Measurements from ENCODE around the gene LGR4. TPM values are rescaled to one million over a fixed set of nuclear protein-coding genes. Genes with fewer than 3 reads are reported as not detected.

LGR4 gene
- total and polyA plus RNA-seq, 2 donors (not counting 1 experiment from before 2014, with no cell fraction given) = 0.92 to 3.3 TPM

DNA sequence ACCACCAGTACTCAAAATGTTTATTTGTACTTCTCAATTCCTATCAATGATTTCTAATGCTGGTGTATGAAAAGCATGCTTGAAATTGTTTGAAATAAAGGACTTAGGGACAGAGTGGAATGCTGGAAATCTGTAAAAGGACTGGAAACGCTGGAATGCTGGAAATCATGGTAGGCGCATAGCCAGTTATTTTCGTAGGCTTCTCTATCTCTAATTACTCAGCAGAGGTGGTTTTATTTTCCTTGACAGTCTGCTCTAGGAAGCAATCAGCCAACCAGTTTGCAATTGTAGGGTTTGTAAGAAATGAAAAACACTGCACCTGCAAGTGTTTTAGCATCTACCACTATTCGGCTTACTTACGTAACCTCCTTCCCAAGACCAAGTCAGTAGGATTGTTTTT lies 33.2 kb upstream of the LGR4 start:
- POLR2A ChIA-PET = no interaction called here
- H3K79me2 ChIP-seq (ENCODE audit: control insufficient read depth, insufficient read depth, low read length) = peaks cover 55% of the 10 kb centered on the region

DNA sequence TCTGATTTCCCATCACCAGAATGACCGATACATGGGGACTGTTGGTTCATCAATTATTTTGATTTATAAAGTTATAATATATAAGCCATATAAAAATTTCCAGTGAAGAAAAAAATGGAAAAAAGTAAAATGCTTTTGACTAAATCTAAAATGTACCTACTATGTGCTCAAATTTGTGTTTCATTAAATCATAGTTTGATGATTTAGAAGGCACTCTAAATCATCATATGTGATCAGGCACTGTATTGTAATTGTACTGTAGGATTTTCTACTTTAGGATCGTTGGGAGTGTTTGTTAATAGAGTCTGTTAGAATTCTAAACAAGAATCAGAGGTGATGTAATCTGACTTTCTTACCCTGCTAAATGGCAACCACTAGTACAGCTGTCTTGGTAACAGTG lies 31.6 kb upstream of the LGR4 start:
- ATAC-seq (ENCODE audit: low read depth) (no peak), DNase-seq (no peak)
- Histone ChIP-seq H3K27ac (ENCODE audit: low read length in 2 of 2) (no peak overlapping the region), H3K4me3 (ENCODE audit: control extremely low read depth in 1 of 5, extremely low read depth in 1 of 5, insufficient read depth in 1 of 5, low read depth in 2 of 5, low read length in 4 of 5) (no peak overlapping the region), H3K27me3 (replicated peaks in 1 of 4; ENCODE audit: control extremely low read depth in 1 of 4, control insufficient read depth in 3 of 4, insufficient read depth in 4 of 4, low read length in 3 of 4) (no peaks in the 10 kb centered on the region), H2AFZ (ENCODE audit: insufficient read depth, low read depth, low read length, poor library complexity, severe bottlenecking) (no peak overlapping the region), H3K79me2 (ENCODE audit: control insufficient read depth, insufficient read depth, low read length) (peaks cover 55% of the 10 kb centered on the region), H3K4me2 (replicated peaks; ENCODE audit: low read depth, low read length, poor library complexity, severe bottlenecking) (no peak overlapping the region), H3K4me1 (ENCODE audit: control insufficient read depth in 2 of 2, insufficient read depth in 2 of 2, low read length in 2 of 2) (peaks cover 23 to 25% of the 10 kb centered on the region in 2 donors), H3K36me3 (replicated peaks in 1 of 2; ENCODE audit: control extremely low read depth in 1 of 2, control insufficient read depth in 1 of 2, extremely low read depth in 1 of 2, insufficient read depth in 2 of 2, low read length in 1 of 2) (peaks cover 4 to 23% of the 10 kb centered on the region in 2 experiments), H3K9me3 (ENCODE audit: control extremely low read depth in 1 of 3, control insufficient read depth in 2 of 3, insufficient read depth in 1 of 3, low read length in 2 of 3) (peaks cover 0 to 2% (median 0%) of the 10 kb centered on the region in 3 donors), H3K9ac (ENCODE audit: low read length) (no peak overlapping the region), H4K20me1 (ENCODE audit: control insufficient read depth, insufficient read depth, low read length, poor library complexity, severe bottlenecking) (no peaks in the 10 kb centered on the region)
- H3K4me1 Mint-ChIP-seq = peaks cover 48% of the 10 kb centered on the region
- TF ChIP-seq, protein P1, sequence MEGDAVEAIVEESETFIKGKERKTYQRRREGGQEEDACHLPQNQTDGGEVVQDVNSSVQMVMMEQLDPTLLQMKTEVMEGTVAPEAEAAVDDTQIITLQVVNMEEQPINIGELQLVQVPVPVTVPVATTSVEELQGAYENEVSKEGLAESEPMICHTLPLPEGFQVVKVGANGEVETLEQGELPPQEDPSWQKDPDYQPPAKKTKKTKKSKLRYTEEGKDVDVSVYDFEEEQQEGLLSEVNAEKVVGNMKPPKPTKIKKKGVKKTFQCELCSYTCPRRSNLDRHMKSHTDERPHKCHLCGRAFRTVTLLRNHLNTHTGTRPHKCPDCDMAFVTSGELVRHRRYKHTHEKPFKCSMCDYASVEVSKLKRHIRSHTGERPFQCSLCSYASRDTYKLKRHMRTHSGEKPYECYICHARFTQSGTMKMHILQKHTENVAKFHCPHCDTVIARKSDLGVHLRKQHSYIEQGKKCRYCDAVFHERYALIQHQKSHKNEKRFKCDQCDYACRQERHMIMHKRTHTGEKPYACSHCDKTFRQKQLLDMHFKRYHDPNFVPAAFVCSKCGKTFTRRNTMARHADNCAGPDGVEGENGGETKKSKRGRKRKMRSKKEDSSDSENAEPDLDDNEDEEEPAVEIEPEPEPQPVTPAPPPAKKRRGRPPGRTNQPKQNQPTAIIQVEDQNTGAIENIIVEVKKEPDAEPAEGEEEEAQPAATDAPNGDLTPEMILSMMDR (IDR thresholded peaks at IDR 0.05) = no peak
- TF ChIP-seq EZH2 (IDR thresholded peaks at IDR 0.05; ENCODE audit: borderline replicate concordance, insufficient read depth, low read depth, low read length, poor library complexity, severe bottlenecking) = no peak
- no peak overlapping the region for H3K27ac Mint-ChIP-seq
- intact Hi-C loops (cut with micrococcal nuclease) = no loop called here
- no peak overlapping the region for H3K4me3 Mint-ChIP-seq
- ChIA-PET POLR2A (no interaction called here), CTCF (no interaction called here)
- H3K27me3 Mint-ChIP-seq = no peaks in the 10 kb centered on the region
- no peaks in the 10 kb centered on the region for H3K9me3 Mint-ChIP-seq (ENCODE audit: insufficient read depth)
- WGBS (ENCODE audit: insufficient coverage) = 80% methylated on average over 1 of the region's 2 CpGs

More for the DNA sequence above, 33.2 kb upstream of the LGR4 start:
- DNase-seq = no peak
- ATAC-seq (ENCODE audit: low read depth) = no peak
- WGBS (ENCODE audit: insufficient coverage) = no CpG with 5 or more reads among the region's 5 CpGs
- Mint-ChIP-seq H3K4me3 (peak overlapping the region; percentile 100), H3K9me3 (ENCODE audit: insufficient read depth) (no peaks in the 10 kb centered on the region), H3K4me1 (peaks cover 45% of the 10 kb centered on the region), H3K27ac (peak overlapping the region; percentile 97), H3K27me3 (no peaks in the 10 kb centered on the region)
- Histone ChIP-seq H4K20me1 (ENCODE audit: control insufficient read depth, insufficient read depth, low read length, poor library complexity, severe bottlenecking) (no peaks in the 10 kb centered on the region), H3K4me2 (replicated peaks; ENCODE audit: low read depth, low read length, poor library complexity, severe bottlenecking) (peak overlapping the region; percentile 91), H3K27me3 (replicated peaks in 1 of 4; ENCODE audit: control extremely low read depth in 1 of 4, control insufficient read depth in 3 of 4, insufficient read depth in 4 of 4, low read length in 3 of 4) (no peaks in the 10 kb centered on the region), H3K9ac (ENCODE audit: low read length) (peak overlapping the region; percentile 97), H3K36me3 (replicated peaks in 1 of 2; ENCODE audit: control extremely low read depth in 1 of 2, control insufficient read depth in 1 of 2, extremely low read depth in 1 of 2, insufficient read depth in 2 of 2, low read length in 1 of 2) (peaks cover under 1 to 12% of the 10 kb centered on the region in 2 experiments), H3K4me3 (ENCODE audit: control extremely low read depth in 1 of 5, extremely low read depth in 1 of 5, insufficient read depth in 1 of 5, low read depth in 2 of 5, low read length in 4 of 5) (peak overlapping the region; percentile 81 to 99 (median 97)), H3K27ac (ENCODE audit: low read length in 2 of 2) (peak overlapping the region; percentile 96 to 97), H3K4me1 (ENCODE audit: control insufficient read depth in 2 of 2, insufficient read depth in 2 of 2, low read length in 2 of 2) (peaks cover 23 to 25% of the 10 kb centered on the region in 2 donors), H3K9me3 (ENCODE audit: control extremely low read depth in 1 of 3, control insufficient read depth in 2 of 3, insufficient read depth in 1 of 3, low read length in 2 of 3) (peaks cover 0 to 2% (median 0%) of the 10 kb centered on the region in 3 donors), H2AFZ (ENCODE audit: insufficient read depth, low read depth, low read length, poor library complexity, severe bottlenecking) (peak overlapping the region; percentile 100)
- intact Hi-C loops (cut with micrococcal nuclease) = loop anchor here (1.0 kb wide), 4 partner anchors 19 to 603 kb away; partner anchors contain the start of genes CCDC34, KIF18A, LGR4 and METTL15
- TF ChIP-seq EZH2 (IDR thresholded peaks at IDR 0.05; ENCODE audit: borderline replicate concordance, insufficient read depth, low read depth, low read length, poor library complexity, severe bottlenecking) = no peak
- TF ChIP-seq, protein P1 (IDR thresholded peaks at IDR 0.05) = no peak
- CTCF ChIA-PET = interaction anchor here (1.4 to 1.8 kb wide), 2 partner anchors 9 to 20 kb away, joined by 7 read pairs; no protein-coding TSS in a partner anchor
